ENCODE data around the gene CST5.
"Not testable (repeated sequence)": the region's sequence is repeated elsewhere in the genome, so short reads cannot be mapped to it uniquely, and the experiment has no call there.

Gene CST5

DNA sequence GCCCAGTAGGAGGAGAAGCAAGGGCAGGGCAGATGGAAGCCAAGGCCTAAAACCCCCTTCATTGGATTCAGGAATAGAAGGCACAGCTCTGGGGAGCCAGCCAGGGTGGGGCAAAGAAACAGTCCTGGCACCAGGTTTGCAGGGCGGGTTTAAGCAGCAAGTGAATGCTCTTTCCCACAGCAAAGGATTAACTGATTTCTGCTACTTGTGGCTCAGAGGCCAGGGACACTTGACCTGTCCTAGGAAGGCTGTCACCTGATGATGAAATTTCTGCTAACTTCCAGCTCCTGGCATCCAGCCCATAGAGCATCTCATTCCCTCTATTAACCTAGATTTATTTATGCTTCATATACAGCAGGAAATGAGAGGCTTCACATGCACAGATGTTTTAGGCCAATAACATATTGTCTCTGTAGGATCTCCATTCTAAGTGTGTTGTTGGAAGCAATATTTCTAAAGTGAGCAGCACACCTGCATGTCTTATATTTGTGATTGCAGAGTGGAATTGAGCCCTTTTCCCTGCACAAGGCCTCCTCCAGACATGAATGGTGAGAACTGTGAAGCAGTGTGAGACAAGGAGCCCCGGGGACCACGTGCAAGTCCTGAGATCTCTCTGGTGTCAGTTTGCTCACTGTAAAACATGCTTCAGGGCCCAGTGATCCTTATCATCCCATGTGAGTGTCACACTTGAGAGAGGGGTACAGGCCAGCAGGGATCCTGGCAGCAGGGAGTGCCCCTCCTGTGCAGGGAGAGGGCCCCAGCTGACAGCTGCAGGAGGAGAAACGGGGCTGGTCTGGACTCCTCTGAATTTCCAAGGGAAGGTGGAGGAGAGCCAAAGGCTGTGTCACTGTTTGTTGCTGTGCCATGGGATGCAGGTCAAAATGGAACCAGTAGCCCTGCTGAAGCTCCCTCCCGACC, 41.1 kb upstream of the CST5 start:
- no peak overlapping the region for H3K9ac ChIP-seq (ENCODE audit: low read depth in 1 of 2, low read length in 2 of 2)
- H3K27me3 ChIP-seq (ENCODE audit: control insufficient read depth in 2 of 2, insufficient read depth in 2 of 2, low read length in 2 of 2), result no peaks in the 10 kb centered on the region
- H3K4me3 ChIP-seq (ENCODE audit: low read length in 2 of 2), result no peak overlapping the region
- H3K36me3 ChIP-seq (ENCODE audit: control insufficient read depth in 2 of 2, insufficient read depth in 2 of 2, low read length in 2 of 2), result no peaks in the 10 kb centered on the region
- no peak overlapping the region for H3K27ac ChIP-seq (ENCODE audit: low read depth in 2 of 2, low read length in 2 of 2)
- no peaks in the 10 kb centered on the region for H3K9me3 ChIP-seq (ENCODE audit: control insufficient read depth in 2 of 2, low read length in 2 of 2)
- H3K4me1 ChIP-seq (ENCODE audit: control insufficient read depth in 2 of 2, insufficient read depth in 2 of 2, low read length in 2 of 2), result peaks cover 0 to 2% of the 10 kb centered on the region in 2 donors

GRCh38 chr20:23918896-23919295, 39.3 kb upstream of the CST5 start:
- Histone ChIP-seq H3K27me3 (ENCODE audit: control insufficient read depth in 2 of 2, insufficient read depth in 2 of 2, low read length in 2 of 2) (no peaks in the 10 kb centered on the region), H3K36me3 (ENCODE audit: control insufficient read depth in 2 of 2, insufficient read depth in 2 of 2, low read length in 2 of 2) (no peaks in the 10 kb centered on the region), H3K9me3 (ENCODE audit: control insufficient read depth in 2 of 2, low read length in 2 of 2) (no peaks in the 10 kb centered on the region), H3K27ac (ENCODE audit: low read depth in 2 of 2, low read length in 2 of 2) (no peak overlapping the region), H3K9ac (ENCODE audit: low read depth in 1 of 2, low read length in 2 of 2) (no peak overlapping the region), H3K4me3 (ENCODE audit: low read length in 2 of 2) (no peak overlapping the region), H3K4me1 (ENCODE audit: control insufficient read depth in 2 of 2, insufficient read depth in 2 of 2, low read length in 2 of 2) (peaks cover 0 to 2% of the 10 kb centered on the region in 2 donors)

- Histone ChIP-seq H3K9me3 (ENCODE audit: control insufficient read depth in 2 of 2, low read length in 2 of 2) (no peaks in the 10 kb centered on the region), H3K36me3 (ENCODE audit: control insufficient read depth in 2 of 2, insufficient read depth in 2 of 2, low read length in 2 of 2) (no peaks in the 10 kb centered on the region), H3K27me3 (ENCODE audit: control insufficient read depth in 2 of 2, insufficient read depth in 2 of 2, low read length in 2 of 2) (no peaks in the 10 kb centered on the region), H3K9ac (ENCODE audit: low read depth in 1 of 2, low read length in 2 of 2) (no peak overlapping the region), H3K4me3 (ENCODE audit: low read length in 2 of 2) (no peak overlapping the region), H3K4me1 (ENCODE audit: control insufficient read depth in 2 of 2, insufficient read depth in 2 of 2, low read length in 2 of 2) (peaks cover 0 to 2% of the 10 kb centered on the region in 2 donors), H3K27ac (ENCODE audit: low read depth in 2 of 2, low read length in 2 of 2) (no peak overlapping the region)
Measured at GRCh38 chr20:23918101-23918862, 38.7 kb upstream of the CST5 start.

DNA sequence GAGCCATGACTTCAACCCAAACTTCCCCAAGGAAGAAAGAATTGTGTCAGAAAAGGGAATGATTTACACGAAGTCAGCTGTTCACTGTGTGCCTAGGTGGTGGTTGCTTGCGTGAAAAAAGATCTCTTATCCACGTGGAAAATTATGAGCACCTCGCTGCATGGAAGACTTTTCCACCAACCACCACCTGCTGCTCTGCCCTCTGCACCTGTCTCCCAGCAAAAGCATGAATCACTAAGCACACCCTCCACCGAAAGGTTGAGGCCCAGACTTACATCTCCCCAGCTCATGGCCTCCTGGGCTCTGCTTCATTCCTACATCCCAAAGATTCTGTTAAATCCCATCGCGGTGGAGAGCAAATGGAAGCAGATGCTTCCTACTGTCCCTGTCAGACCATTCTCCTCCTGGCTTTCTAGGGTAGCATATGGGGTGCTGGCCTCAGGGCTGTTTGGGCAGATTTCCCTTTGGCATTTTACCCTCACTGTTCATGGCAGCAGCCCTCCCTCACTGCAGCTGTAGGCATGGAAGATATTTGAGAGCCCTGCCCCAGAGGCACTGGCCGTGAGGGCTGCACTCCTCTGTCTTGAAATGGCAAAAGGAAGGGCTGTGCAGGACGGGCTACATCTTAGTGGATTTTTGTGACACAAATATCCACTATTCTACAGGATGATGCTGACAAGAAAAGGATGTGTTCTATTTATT, 37.6 kb upstream of the CST5 start:
- Histone ChIP-seq H3K27me3 (ENCODE audit: control insufficient read depth in 2 of 2, insufficient read depth in 2 of 2, low read length in 2 of 2) (no peaks in the 10 kb centered on the region), H3K9me3 (ENCODE audit: control insufficient read depth in 2 of 2, low read length in 2 of 2) (no peaks in the 10 kb centered on the region), H3K4me1 (ENCODE audit: control insufficient read depth in 2 of 2, insufficient read depth in 2 of 2, low read length in 2 of 2) (peaks cover 0 to 2% of the 10 kb centered on the region in 2 donors), H3K9ac (ENCODE audit: low read depth in 1 of 2, low read length in 2 of 2) (no peak overlapping the region), H3K27ac (ENCODE audit: low read depth in 2 of 2, low read length in 2 of 2) (no peak overlapping the region), H3K36me3 (ENCODE audit: control insufficient read depth in 2 of 2, insufficient read depth in 2 of 2, low read length in 2 of 2) (no peaks in the 10 kb centered on the region), H3K4me3 (ENCODE audit: low read length in 2 of 2) (no peak overlapping the region)

DNA sequence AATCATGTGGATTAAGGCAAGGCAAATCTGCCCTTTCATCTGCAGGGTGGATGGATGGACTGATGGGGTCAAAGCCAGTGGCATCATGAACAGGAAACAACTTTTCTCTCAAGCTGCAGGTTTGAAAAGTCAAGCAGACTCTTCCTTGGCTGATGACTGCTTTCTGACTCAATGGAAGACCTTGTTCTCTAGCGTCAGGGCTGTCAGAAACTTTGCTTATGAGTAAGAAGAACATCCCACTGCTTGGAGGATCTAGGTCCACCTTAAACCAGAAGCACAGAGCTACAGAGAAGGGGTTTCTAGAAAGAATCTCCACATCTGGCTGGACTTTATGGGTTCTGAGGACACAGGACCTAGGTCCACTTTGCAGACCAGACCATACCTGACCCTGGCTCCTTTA, 36.3 kb upstream of the CST5 start:
- H3K27me3 ChIP-seq (ENCODE audit: control insufficient read depth in 2 of 2, insufficient read depth in 2 of 2, low read length in 2 of 2), result no peaks in the 10 kb centered on the region
- no peaks in the 10 kb centered on the region for H3K36me3 ChIP-seq (ENCODE audit: control insufficient read depth in 2 of 2, insufficient read depth in 2 of 2, low read length in 2 of 2)
- no peak overlapping the region for H3K4me3 ChIP-seq (ENCODE audit: low read length in 2 of 2)
- no peaks in the 10 kb centered on the region for H3K9me3 ChIP-seq (ENCODE audit: control insufficient read depth in 2 of 2, low read length in 2 of 2)
- peaks cover 0 to under 1% of the 10 kb centered on the region in 2 donors for H3K4me1 ChIP-seq (ENCODE audit: control insufficient read depth in 2 of 2, insufficient read depth in 2 of 2, low read length in 2 of 2)
- H3K27ac ChIP-seq (ENCODE audit: low read depth in 2 of 2, low read length in 2 of 2), result no peak overlapping the region
- H3K9ac ChIP-seq (ENCODE audit: low read depth in 1 of 2, low read length in 2 of 2), result no peak overlapping the region

- not testable (repeated sequence) for H3K36me3 ChIP-seq (ENCODE audit: control insufficient read depth in 2 of 2, insufficient read depth in 2 of 2, low read length in 2 of 2); H3K27ac ChIP-seq (ENCODE audit: low read depth in 2 of 2, low read length in 2 of 2)
Measured at GRCh38 chr20:23914469-23914868, 34.9 kb upstream of the CST5 start.

DNA sequence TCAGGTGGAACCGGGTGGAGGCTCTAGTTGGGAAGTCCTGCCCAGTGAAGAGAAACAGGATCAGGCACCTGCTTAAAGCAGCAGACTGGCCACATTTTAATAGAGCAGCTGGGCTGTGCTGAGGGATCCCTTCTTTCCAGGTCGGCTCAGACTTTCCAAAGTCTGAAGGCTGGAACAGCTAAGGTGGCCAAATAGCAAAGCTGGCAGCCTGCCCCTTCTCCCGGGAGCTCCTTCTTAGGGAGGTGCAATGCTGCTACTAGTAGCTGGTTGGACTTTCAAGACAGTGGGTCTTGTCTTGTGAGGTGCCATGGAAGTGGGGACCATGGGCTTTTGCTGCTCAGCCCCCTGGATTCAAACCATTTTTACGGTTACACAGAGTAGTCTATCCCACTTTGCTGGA, 30.7 kb upstream of the CST5 start:
- H3K27me3 ChIP-seq (ENCODE audit: control insufficient read depth in 2 of 2, insufficient read depth in 2 of 2, low read length in 2 of 2), result no peaks in the 10 kb centered on the region

More at GRCh38 chr20:23914469-23914868, 34.9 kb upstream of the CST5 start:
- not testable (repeated sequence) for H3K27me3 ChIP-seq (ENCODE audit: control insufficient read depth in 2 of 2, insufficient read depth in 2 of 2, low read length in 2 of 2); H3K4me3 ChIP-seq (ENCODE audit: low read length in 2 of 2); H3K9me3 ChIP-seq (ENCODE audit: control insufficient read depth in 2 of 2, low read length in 2 of 2); H3K9ac ChIP-seq (ENCODE audit: low read depth in 1 of 2, low read length in 2 of 2); H3K4me1 ChIP-seq (ENCODE audit: control insufficient read depth in 2 of 2, insufficient read depth in 2 of 2, low read length in 2 of 2)

DNA sequence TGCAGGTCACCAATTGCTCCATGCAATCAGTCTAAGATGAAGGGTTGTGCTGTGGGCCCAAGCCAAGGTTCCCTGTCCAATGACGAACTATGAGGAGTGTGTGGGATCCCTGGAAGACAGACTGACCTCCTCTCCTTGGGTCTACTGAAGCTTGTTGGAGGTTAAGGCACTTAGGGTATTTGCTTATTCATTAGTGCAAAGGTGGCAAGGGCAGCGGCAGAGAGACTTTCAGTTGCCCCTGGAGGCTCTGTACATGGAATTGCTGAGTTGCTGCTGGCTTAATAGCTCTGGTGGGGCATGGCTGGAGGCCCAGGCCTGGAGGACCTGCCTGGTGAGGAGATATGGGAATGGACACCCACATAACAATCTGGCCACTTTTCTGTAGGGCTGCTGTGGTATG, 29.8 kb upstream of the CST5 start:
- no peaks in the 10 kb centered on the region for H3K4me1 ChIP-seq (ENCODE audit: control insufficient read depth in 2 of 2, insufficient read depth in 2 of 2, low read length in 2 of 2)
- no peaks in the 10 kb centered on the region for H3K9me3 ChIP-seq (ENCODE audit: control insufficient read depth in 2 of 2, low read length in 2 of 2)
- H3K27ac ChIP-seq (ENCODE audit: low read depth in 2 of 2, low read length in 2 of 2), result no peak overlapping the region
- no peaks in the 10 kb centered on the region for H3K36me3 ChIP-seq (ENCODE audit: control insufficient read depth in 2 of 2, insufficient read depth in 2 of 2, low read length in 2 of 2)
- no peak overlapping the region for H3K4me3 ChIP-seq (ENCODE audit: low read length in 2 of 2)
- H3K27me3 ChIP-seq (ENCODE audit: control insufficient read depth in 2 of 2, insufficient read depth in 2 of 2, low read length in 2 of 2), result no peaks in the 10 kb centered on the region
- H3K9ac ChIP-seq (ENCODE audit: low read depth in 1 of 2, low read length in 2 of 2), result no peak overlapping the region

More for the DNA sequence above, 30.7 kb upstream of the CST5 start:
- H3K4me3 ChIP-seq (ENCODE audit: low read length in 2 of 2), result no peak overlapping the region
- no peaks in the 10 kb centered on the region for H3K9me3 ChIP-seq (ENCODE audit: control insufficient read depth in 2 of 2, low read length in 2 of 2)
- H3K27ac ChIP-seq (ENCODE audit: low read depth in 2 of 2, low read length in 2 of 2), result no peak overlapping the region
- no peaks in the 10 kb centered on the region for H3K36me3 ChIP-seq (ENCODE audit: control insufficient read depth in 2 of 2, insufficient read depth in 2 of 2, low read length in 2 of 2)
- H3K4me1 ChIP-seq (ENCODE audit: control insufficient read depth in 2 of 2, insufficient read depth in 2 of 2, low read length in 2 of 2), result no peaks in the 10 kb centered on the region
- H3K9ac ChIP-seq (ENCODE audit: low read depth in 1 of 2, low read length in 2 of 2), result no peak overlapping the region

DNA sequence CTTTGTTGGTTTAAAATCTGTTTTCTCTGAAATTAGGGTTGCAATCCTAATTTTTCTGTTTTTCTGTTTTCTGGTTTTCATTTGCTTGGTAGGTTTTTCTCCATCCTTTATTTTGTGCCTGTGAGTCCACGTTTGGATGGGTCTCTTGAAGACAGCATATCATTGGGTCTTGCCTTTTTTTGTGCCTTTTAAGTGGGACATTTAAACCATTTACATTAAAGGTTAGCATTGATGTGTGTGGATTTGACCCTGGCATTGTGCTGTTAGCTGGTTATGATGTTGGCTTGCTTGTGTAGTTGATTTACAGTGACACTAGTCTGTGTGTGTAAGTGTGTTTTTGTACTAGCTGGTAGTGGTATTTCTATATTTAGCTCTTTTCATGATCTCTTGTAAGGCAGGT, 28.0 kb upstream of the CST5 start:
- no peaks in the 10 kb centered on the region for H3K36me3 ChIP-seq (ENCODE audit: control insufficient read depth in 2 of 2, insufficient read depth in 2 of 2, low read length in 2 of 2)
- no peaks in the 10 kb centered on the region for H3K27me3 ChIP-seq (ENCODE audit: control insufficient read depth in 2 of 2, insufficient read depth in 2 of 2, low read length in 2 of 2)
- no peak overlapping the region for H3K9ac ChIP-seq (ENCODE audit: low read depth in 1 of 2, low read length in 2 of 2)
- H3K4me1 ChIP-seq (ENCODE audit: control insufficient read depth in 2 of 2, insufficient read depth in 2 of 2, low read length in 2 of 2), result no peaks in the 10 kb centered on the region
- no peaks in the 10 kb centered on the region for H3K9me3 ChIP-seq (ENCODE audit: control insufficient read depth in 2 of 2, low read length in 2 of 2)
- no peak overlapping the region for H3K4me3 ChIP-seq (ENCODE audit: low read length in 2 of 2)
- no peak overlapping the region for H3K27ac ChIP-seq (ENCODE audit: low read depth in 2 of 2, low read length in 2 of 2)

DNA sequence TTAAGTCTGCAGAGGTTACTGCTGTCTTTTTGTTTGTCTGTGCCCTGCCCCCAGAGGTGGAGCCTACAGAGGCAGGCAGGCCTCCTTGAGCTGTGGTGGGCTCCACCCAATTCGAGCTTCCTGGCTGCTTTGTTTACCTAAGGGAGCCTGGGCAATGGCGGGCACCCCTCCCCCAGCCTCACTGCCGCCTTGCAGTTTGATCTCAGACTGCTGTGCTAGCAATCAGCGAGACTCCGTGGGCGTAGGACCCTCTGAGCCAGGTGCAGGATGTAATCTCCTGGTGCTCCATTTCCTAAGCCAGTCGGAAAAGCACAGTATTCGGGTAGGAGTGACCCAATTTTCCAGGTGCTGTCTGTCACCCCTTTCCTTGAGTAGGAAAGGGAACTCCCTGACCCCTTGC, 22.8 kb upstream of the CST5 start:
- not testable (repeated sequence) for H3K27me3 ChIP-seq (ENCODE audit: control insufficient read depth in 2 of 2, insufficient read depth in 2 of 2, low read length in 2 of 2); H3K4me1 ChIP-seq (ENCODE audit: control insufficient read depth in 2 of 2, insufficient read depth in 2 of 2, low read length in 2 of 2); H3K4me3 ChIP-seq (ENCODE audit: low read length in 2 of 2); H3K9me3 ChIP-seq (ENCODE audit: control insufficient read depth in 2 of 2, low read length in 2 of 2); H3K27ac ChIP-seq (ENCODE audit: low read depth in 2 of 2, low read length in 2 of 2); H3K36me3 ChIP-seq (ENCODE audit: control insufficient read depth in 2 of 2, insufficient read depth in 2 of 2, low read length in 2 of 2); H3K9ac ChIP-seq (ENCODE audit: low read depth in 1 of 2, low read length in 2 of 2)
